Inferior parietal cortex (tissue), 1 donor: ENCODE measurements around the gene HES1.

Experiments used
- DNase-seq: peaks from one replicate; pipeline ENCODE4 v3.0.0-alpha.2; 2016; ENCODE audit errors: extremely low spot score

HES1 gene

GRCh38 chr3:194167480-194168282 is 31.7 kb downstream of the HES1 start:
- no peak for DNase-seq

GRCh38 chr3:194168994-194169393 is 33.0 kb downstream of the HES1 start:
- no peak for DNase-seq

DNA sequence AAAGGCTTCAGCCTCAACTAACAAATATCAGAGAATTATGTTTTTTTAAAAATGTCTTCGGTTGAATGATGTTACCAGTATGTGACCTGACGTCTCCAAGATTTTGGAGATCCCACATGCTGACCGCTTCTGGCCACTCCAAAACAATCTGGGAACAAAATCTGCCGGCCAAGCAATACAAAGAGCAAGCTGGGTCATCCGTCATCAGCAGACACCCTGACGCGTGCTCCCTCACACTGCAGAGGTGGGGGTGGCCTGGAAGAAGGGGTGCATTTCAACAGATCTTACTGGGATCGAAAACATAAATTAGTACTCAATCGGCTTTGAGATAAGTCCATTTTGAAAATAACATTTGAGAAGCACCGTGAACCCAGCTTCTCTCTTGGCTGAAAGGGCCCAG is 33.6 kb downstream of the HES1 start:
- DNase-seq: no peak

DNA sequence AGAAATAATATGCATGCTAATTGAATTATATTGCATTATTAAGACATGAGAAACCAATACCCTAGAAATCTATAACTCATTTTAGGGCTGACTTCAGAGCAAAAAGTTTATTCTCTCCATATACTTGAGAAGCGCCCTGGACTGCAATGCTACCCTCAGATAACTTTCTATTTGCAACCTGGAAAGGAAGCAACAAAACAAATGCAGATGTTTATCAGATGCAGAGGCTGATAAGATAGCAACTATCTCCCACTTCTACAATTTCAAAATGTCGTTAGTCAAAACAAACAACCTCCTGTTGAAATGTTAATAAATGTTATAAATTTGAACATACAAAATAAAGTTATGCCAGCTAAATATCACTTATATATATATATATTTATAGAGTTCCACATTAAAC is 34.8 kb downstream of the HES1 start:
- DNase-seq: no peak

DNA sequence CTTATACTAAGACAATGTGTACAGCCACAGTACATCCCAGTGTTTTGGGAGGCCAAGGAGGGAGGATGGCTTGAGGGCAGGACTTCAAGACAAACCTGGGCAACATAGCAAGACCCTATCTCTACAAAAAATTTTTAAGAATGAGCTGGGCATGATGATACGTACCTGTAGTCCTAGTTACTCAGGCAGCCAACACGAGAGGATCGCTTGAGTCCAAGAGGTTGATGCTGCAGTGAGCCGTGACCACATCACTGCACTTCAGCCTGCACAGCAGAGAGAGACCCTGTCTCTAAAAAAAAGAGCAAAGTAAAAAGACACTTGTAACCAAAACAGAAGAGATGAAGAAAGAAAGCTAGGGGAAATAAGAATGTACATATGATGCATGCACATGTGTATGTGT is 38.5 kb downstream of the HES1 start:
- DNase-seq: no peak

- no peak for DNase-seq
Observed at GRCh38 chr3:194174980-194175379, 39.0 kb downstream of the HES1 start.

GRCh38 chr3:194176274-194176991 is 40.5 kb downstream of the HES1 start:
- DNase-seq: no peak

DNA sequence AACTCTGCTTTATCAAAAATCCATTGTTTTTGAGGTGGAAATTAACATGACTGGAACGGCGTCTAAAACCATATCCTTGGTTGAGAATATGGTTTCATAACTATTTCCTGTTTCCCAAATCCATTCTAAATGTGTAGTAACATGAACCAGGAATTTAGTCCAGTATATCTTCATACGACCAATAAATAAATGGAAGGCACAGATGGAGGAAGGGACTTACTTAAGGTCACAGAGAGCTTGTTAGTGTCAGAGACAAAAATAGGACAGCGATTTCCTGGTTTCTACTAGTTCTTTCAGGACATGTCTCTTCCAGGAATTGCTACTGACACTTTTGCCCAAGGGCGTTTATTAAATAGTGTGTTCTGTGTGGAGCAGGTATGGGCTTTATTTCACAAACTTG is 41.2 kb downstream of the HES1 start:
- DNase-seq: no peak

DNA sequence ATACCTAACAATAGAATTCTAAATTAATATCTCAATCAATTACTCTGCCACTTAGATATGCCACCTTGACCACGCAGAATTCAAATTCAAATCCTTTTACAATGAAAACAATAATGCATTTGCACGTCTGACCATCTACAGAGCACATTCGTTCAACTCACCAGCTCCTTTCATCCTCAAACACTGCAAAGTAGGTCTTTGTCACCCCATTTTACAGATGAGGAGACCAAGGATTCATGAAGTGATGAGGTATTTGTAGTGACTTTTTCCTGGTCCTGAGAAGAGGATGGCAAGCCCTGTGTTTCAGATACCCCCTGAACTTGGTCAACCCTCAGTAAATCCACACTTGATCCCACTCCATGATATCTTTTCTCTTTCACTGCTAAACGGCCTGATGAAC is 42.2 kb downstream of the HES1 start:
- no peak for DNase-seq

DNA sequence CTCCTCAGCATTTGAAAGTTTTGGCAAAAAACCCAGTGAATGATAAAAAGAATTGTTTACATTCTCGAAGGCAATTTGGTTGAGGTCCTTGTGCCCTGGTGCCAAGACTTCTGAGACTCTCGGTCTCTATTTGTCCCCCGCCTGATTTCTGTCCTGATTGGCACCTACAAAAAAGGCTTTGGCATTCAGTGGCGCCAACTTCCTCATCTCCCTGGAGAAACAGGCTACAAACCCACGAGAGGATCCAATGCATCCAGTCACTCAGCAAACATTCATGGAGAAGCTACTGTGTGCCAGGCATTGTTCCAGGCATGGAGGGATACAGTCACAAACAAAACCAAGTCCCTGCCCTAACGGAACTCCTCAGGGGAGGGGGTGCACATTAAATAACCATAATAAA is 42.7 kb downstream of the HES1 start:
- no peak for DNase-seq

GRCh38 chr3:194180570-194180969 is 44.6 kb downstream of the HES1 start:
- no peak for DNase-seq

DNA sequence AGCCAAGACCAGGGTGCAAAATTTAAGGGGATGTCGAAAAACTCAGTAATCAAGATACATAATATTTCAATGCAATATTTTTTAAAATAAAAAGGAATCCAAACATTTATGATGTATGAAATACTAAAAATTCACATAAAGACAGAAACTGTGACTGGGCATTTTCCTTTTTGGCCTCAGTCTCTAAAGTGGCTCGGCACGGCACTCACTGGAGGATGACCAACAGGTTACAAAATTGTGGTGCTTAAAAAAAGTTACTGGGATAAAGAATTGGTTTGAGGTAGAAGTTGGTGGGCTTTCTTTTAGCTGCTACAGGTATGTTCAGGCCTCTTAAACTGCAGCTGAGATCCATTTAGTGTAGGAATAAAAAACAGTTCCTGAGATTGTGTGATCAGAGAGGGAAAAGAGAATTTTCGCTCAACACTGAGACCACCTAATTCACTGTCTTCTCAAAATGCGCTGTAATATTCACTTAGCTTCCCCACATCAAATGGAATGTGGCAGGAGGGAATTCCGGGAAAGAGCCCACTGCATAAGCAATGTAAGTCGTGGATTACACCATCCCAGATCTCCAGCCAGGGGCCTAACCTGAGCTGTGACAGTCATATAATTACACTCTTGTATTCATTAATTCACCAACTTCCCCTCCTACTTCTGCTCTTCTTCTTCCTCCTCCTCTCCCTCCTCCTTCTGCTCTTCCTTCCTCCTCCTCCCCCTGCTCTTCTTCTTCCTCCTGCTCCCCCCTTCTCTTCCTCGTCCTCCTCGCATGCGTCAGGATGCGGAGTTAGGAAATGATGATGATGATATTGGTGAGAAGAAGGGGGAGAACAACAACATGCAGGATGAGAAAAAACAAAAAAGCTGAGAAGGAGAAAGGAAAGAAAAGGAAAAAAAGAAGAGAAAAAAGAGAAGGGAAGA is 45.9 kb downstream of the HES1 start:
- DNase-seq: no peak

GRCh38 chr3:194183271-194183670 is 47.3 kb downstream of the HES1 start:
- no peak for DNase-seq

- DNase-seq: no peak
Observed at GRCh38 chr3:194184265-194184751, 48.4 kb downstream of the HES1 start.

DNA sequence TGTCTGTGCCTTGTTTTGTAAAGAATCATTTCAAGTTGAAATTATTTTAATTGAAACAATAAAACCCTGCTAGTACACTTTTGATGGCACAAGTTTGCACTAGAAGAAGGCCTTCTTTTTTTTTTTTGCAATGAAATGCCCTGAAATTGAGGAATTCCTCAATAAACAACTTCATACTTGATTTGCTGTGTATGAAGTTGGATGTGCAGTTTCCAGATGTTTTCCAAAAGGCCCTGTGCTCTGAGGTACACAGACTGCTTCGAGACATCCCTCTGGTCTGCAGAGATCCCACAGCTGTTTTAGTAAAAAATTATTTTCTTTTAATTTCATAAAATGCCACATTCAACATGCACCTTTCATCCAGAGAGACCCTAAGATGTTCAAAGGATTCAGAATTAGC is 48.9 kb downstream of the HES1 start:
- DNase-seq: no peak

- no peak for DNase-seq
Observed at GRCh38 chr3:194185221-194185620, 49.3 kb downstream of the HES1 start.

DNA sequence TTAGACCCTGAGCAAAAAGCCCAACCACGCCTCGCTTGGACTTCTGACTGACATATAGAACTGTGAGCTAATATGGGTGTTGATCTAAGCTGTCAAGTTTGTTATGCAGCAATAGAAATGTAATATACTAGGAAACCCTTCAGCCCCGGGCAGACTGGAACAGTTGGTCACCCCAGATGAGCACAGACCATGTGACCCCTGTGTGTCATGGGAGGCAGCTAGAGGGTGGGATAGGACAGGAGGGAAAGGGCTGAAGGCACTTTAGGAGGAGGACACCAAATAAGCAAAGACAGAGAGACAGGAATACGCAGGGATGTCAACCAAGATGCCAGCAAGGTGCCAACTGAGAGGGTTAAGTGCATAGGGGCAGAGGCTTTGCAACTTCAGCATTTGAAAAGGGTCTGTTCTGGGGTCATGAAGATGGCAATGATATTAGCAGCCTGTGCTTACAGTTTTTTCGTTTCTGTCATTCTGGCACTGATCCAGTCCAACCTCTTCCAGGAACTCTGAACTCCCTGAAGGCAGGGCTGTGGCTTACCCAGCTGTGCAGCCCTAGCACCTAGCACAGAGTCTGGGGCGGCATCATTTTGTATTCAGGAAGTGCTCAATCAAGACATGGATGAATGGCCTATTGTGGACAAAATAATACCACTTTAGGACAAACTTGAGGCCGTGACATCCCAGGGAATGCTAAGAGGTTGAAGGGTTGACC is 51.4 kb downstream of the HES1 start:
- no peak for DNase-seq
